Measurements from ENCODE around the gene CCNK.

Gene CCNK

GRCh38 chr14:99468081-99468480 is 13.1 kb upstream of the CCNK start:
- Histone ChIP-seq H3K9me3 (ENCODE audit: low read depth, low read length) (no peaks in the 10 kb centered on the region), H3K4me3 (no peak overlapping the region), H3K27ac (no peak overlapping the region), H3K36me3 (ENCODE audit: insufficient read depth, low read length) (peaks cover 18% of the 10 kb centered on the region), H3K9ac (ENCODE audit: insufficient read length) (no peak overlapping the region)
- TF ChIP-seq POLR2AphosphoS5 (IDR thresholded peaks at IDR 0.05; ENCODE audit: borderline replicate concordance, low read depth, low read length): no peak
- no peak for TF ChIP-seq FOXP2 (optimal IDR thresholded peaks at IDR 0.05; ENCODE audit: control extremely low read depth, extremely low read length, insufficient read depth)
- no peak for TF ChIP-seq EZH2 (IDR thresholded peaks at IDR 0.05)
- DNase-seq (ENCODE audit: low read depth, low spot score): no peak

GRCh38 chr14:99468836-99469592 is 12.2 kb upstream of the CCNK start:
- peaks cover 18% of the 10 kb centered on the region for H3K36me3 ChIP-seq (ENCODE audit: insufficient read depth, low read length)
- H3K4me3 ChIP-seq: no peak overlapping the region
- H3K9ac ChIP-seq (ENCODE audit: insufficient read length): no peak overlapping the region
- no peak for DNase-seq (ENCODE audit: low read depth, low spot score)
- TF ChIP-seq FOXP2 (optimal IDR thresholded peaks at IDR 0.05; ENCODE audit: control extremely low read depth, extremely low read length, insufficient read depth) (no peak), POLR2AphosphoS5 (IDR thresholded peaks at IDR 0.05; ENCODE audit: borderline replicate concordance, low read depth, low read length) (no peak), EZH2 (IDR thresholded peaks at IDR 0.05) (no peak)
- H3K27ac ChIP-seq: no peak overlapping the region
- H3K9me3 ChIP-seq (ENCODE audit: low read depth, low read length): no peaks in the 10 kb centered on the region

- DNase-seq (ENCODE audit: low read depth, low spot score): no peak
- Histone ChIP-seq H3K9me3 (ENCODE audit: low read depth, low read length) (no peaks in the 10 kb centered on the region), H3K4me3 (no peak overlapping the region), H3K36me3 (ENCODE audit: insufficient read depth, low read length) (no peaks in the 10 kb centered on the region), H3K9ac (ENCODE audit: insufficient read length) (no peak overlapping the region), H3K27ac (no peak overlapping the region)
- TF ChIP-seq EZH2 (IDR thresholded peaks at IDR 0.05): no peak
These were observed 9.5 kb upstream of the CCNK start for GRCh38 chr14:99471731-99472130.

- H3K9ac ChIP-seq (ENCODE audit: insufficient read length): no peak overlapping the region
- H3K9me3 ChIP-seq (ENCODE audit: low read depth, low read length): no peaks in the 10 kb centered on the region
- no peak for TF ChIP-seq FOXP2 (optimal IDR thresholded peaks at IDR 0.05; ENCODE audit: control extremely low read depth, extremely low read length, insufficient read depth)
- no peak for TF ChIP-seq POLR2AphosphoS5 (IDR thresholded peaks at IDR 0.05; ENCODE audit: borderline replicate concordance, low read depth, low read length)
- TF ChIP-seq EZH2 (IDR thresholded peaks at IDR 0.05): no peak
- no peak for DNase-seq (ENCODE audit: low read depth, low spot score)
- no peaks in the 10 kb centered on the region for H3K36me3 ChIP-seq (ENCODE audit: insufficient read depth, low read length)
- H3K4me3 ChIP-seq: no peak overlapping the region
- no peak overlapping the region for H3K27ac ChIP-seq
These were observed 8.3 kb upstream of the CCNK start for GRCh38 chr14:99472937-99473336.

- no peak overlapping the region for H3K27ac ChIP-seq
These were observed 7.8 kb upstream of the CCNK start for GRCh38 chr14:99473458-99473857.

GRCh38 chr14:99475179-99475578 is 6.0 kb upstream of the CCNK start:
- DNase-seq (ENCODE audit: low read depth, low spot score): peak; percentile 20
- peak overlapping the region; percentile 75 for H3K27ac ChIP-seq
- no peaks in the 10 kb centered on the region for H3K9me3 ChIP-seq (ENCODE audit: low read depth, low read length)
- peak overlapping the region; percentile 52 for H3K9ac ChIP-seq (ENCODE audit: insufficient read length)
- TF ChIP-seq EZH2 (IDR thresholded peaks at IDR 0.05) (no peak), FOXP2 (optimal IDR thresholded peaks at IDR 0.05; ENCODE audit: control extremely low read depth, extremely low read length, insufficient read depth) (no peak), POLR2AphosphoS5 (IDR thresholded peaks at IDR 0.05; ENCODE audit: borderline replicate concordance, low read depth, low read length) (no peak)
- H3K4me3 ChIP-seq: peak overlapping the region; percentile 62
- H3K36me3 ChIP-seq (ENCODE audit: insufficient read depth, low read length): no peaks in the 10 kb centered on the region

More at GRCh38 chr14:99473458-99473857, 7.8 kb upstream of the CCNK start:
- H3K9ac ChIP-seq (ENCODE audit: insufficient read length): no peak overlapping the region
- no peak for DNase-seq (ENCODE audit: low read depth, low spot score)
- no peak overlapping the region for H3K4me3 ChIP-seq
- TF ChIP-seq POLR2AphosphoS5 (IDR thresholded peaks at IDR 0.05; ENCODE audit: borderline replicate concordance, low read depth, low read length): no peak
- H3K36me3 ChIP-seq (ENCODE audit: insufficient read depth, low read length): no peaks in the 10 kb centered on the region
- no peaks in the 10 kb centered on the region for H3K9me3 ChIP-seq (ENCODE audit: low read depth, low read length)

GRCh38 chr14:99475660-99476059 is 5.5 kb upstream of the CCNK start:
- TF ChIP-seq EZH2 (IDR thresholded peaks at IDR 0.05): no peak
- no peak for TF ChIP-seq FOXP2 (optimal IDR thresholded peaks at IDR 0.05; ENCODE audit: control extremely low read depth, extremely low read length, insufficient read depth)
- no peak for TF ChIP-seq POLR2AphosphoS5 (IDR thresholded peaks at IDR 0.05; ENCODE audit: borderline replicate concordance, low read depth, low read length)
- H3K27ac ChIP-seq: peak overlapping the region; percentile 75
- no peaks in the 10 kb centered on the region for H3K36me3 ChIP-seq (ENCODE audit: insufficient read depth, low read length)
- DNase-seq (ENCODE audit: low read depth, low spot score): no peak
- H3K4me3 ChIP-seq: peak overlapping the region; percentile 62
- peak overlapping the region; percentile 52 for H3K9ac ChIP-seq (ENCODE audit: insufficient read length)
- no peaks in the 10 kb centered on the region for H3K9me3 ChIP-seq (ENCODE audit: low read depth, low read length)

- H3K36me3 ChIP-seq (ENCODE audit: insufficient read depth, low read length): no peaks in the 10 kb centered on the region
- no peak for DNase-seq (ENCODE audit: low read depth, low spot score)
- no peaks in the 10 kb centered on the region for H3K9me3 ChIP-seq (ENCODE audit: low read depth, low read length)
- H3K27ac ChIP-seq: peak overlapping the region; percentile 75
- TF ChIP-seq POLR2AphosphoS5 (IDR thresholded peaks at IDR 0.05; ENCODE audit: borderline replicate concordance, low read depth, low read length): no peak
- no peak for TF ChIP-seq FOXP2 (optimal IDR thresholded peaks at IDR 0.05; ENCODE audit: control extremely low read depth, extremely low read length, insufficient read depth)
- TF ChIP-seq EZH2 (IDR thresholded peaks at IDR 0.05): no peak
- H3K9ac ChIP-seq (ENCODE audit: insufficient read length): no peak overlapping the region
- no peak overlapping the region for H3K4me3 ChIP-seq
These were observed 4.3 kb upstream of the CCNK start for GRCh38 chr14:99476864-99477263.

- H3K4me3 ChIP-seq: peak overlapping the region; percentile 93
- H3K9me3 ChIP-seq (ENCODE audit: low read depth, low read length): no peaks in the 10 kb centered on the region
- H3K9ac ChIP-seq (ENCODE audit: insufficient read length): peak overlapping the region; percentile 83
- no peak for TF ChIP-seq EZH2 (IDR thresholded peaks at IDR 0.05)
- no peak for TF ChIP-seq FOXP2 (optimal IDR thresholded peaks at IDR 0.05; ENCODE audit: control extremely low read depth, extremely low read length, insufficient read depth)
- TF ChIP-seq POLR2AphosphoS5 (IDR thresholded peaks at IDR 0.05; ENCODE audit: borderline replicate concordance, low read depth, low read length): no peak
- no peaks in the 10 kb centered on the region for H3K36me3 ChIP-seq (ENCODE audit: insufficient read depth, low read length)
- peak overlapping the region; percentile 47; the same call in 1 of the 2 replicates for H3K27ac ChIP-seq
- DNase-seq (ENCODE audit: low read depth, low spot score): no peak
These were observed 3.1 kb upstream of the CCNK start for GRCh38 chr14:99478128-99478527.
